ENCODE results near the gene RBP4.

Gene RBP4

DNA sequence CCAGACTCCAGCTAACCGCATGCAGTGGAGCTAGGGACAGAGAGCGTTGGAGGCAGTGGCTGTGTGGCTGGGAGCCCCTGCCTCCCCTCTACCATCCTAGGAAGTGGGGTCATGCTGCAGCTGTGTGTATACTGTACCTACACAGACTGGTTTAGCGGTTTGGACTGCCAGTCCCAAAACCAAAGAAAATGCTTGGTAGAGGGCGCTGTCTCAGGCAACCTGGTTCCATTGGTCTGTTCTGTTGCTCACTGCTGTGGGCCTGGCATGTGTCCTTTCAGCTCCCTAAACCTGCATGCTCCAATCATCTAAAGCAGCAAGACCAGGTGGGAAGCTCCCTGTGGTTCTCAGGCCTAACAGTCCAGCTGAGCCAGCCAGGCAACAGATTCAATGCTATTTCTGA is 4.5 kb downstream of the RBP4 start:
- no peak for TF ChIP-seq ZFX (IDR thresholded peaks at IDR 0.05)
- TF ChIP-seq, protein P1, sequence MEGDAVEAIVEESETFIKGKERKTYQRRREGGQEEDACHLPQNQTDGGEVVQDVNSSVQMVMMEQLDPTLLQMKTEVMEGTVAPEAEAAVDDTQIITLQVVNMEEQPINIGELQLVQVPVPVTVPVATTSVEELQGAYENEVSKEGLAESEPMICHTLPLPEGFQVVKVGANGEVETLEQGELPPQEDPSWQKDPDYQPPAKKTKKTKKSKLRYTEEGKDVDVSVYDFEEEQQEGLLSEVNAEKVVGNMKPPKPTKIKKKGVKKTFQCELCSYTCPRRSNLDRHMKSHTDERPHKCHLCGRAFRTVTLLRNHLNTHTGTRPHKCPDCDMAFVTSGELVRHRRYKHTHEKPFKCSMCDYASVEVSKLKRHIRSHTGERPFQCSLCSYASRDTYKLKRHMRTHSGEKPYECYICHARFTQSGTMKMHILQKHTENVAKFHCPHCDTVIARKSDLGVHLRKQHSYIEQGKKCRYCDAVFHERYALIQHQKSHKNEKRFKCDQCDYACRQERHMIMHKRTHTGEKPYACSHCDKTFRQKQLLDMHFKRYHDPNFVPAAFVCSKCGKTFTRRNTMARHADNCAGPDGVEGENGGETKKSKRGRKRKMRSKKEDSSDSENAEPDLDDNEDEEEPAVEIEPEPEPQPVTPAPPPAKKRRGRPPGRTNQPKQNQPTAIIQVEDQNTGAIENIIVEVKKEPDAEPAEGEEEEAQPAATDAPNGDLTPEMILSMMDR (conservative IDR thresholded peaks at IDR 0.05): no peak
- H3K27ac ChIP-seq: no peak overlapping the region

DNA sequence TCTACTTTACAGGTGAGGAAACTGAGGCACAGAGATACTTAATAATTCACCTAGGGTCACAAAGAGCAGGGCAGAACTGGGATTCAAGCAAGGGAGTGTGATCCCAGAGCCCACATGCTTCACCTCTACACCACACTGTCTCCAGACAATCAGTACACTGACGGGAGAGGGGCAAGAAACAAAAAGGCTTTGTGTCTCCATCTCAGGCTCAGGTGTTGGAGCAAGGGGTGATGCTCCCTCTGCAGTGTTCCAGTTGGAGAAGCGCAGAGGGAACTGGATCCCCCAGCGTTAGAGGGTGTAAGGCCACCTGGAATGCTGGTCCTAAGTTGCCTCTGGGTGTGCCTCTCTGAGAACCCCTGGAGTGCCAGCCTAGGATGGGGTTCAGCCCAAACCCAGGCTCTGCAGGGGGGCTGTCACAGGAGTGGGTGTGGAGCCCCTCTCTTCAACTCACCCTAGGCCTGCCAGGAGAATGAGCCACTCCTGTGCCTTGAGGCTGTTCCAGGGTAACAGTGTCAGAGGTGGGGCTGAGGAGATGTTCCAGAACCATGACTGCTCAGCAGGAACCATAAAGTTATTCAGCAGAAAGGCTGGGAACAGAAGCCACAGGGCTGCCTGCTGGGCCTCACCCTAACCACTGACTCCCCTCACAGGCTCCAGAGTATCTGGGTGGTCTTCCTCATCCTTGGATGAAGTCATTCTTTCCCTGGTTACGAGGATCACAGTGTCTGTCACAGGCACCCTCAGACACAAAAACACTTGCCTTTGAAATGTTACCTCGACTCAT is 5.5 kb downstream of the RBP4 start:
- TF ChIP-seq, protein P1 (conservative IDR thresholded peaks at IDR 0.05): no peak
- no peak for TF ChIP-seq ZFX (IDR thresholded peaks at IDR 0.05)
- no peak overlapping the region for H3K27ac ChIP-seq

DNA sequence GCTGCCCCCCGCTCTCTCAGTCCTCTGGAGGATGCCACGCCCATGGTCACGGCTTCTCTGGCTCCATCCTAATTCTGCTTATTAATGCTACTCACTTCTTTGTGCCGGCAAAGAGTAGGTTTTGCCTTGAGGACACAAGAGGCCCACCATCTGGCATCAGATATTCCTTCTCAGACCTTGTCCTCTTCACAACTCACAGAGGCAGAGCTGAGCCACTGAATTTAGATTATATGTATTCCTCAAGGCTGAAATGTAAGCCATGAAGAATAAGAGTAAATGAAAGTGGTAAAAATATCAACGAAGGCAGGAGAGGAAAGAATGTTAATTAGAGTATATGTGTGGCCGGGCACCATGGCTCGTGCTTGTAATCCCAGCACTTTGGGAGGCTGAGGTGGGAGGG is 6.5 kb downstream of the RBP4 start:
- H3K27ac ChIP-seq: no peak overlapping the region
- TF ChIP-seq ZFX (IDR thresholded peaks at IDR 0.05): no peak

DNA sequence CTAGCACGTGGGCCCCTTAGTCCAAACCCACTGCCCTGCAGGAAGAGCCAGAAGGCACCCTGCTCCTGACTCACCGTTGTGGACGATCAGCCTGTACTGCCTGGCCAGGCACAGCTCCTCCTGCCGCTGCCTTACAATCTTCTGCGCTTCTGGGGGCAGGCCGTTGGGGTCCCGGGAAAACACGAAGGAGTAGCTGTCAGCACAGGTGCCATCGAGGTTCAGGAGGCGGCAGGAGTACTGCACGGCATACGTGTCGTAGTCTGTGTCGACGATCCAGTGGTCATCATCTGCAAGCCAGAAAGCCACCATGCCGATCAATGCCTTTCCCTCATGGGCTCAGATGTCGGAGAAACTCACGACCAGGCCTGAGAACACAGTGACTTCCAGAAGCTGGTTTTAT is 7.3 kb downstream of the RBP4 start:
- TF ChIP-seq ZFX (IDR thresholded peaks at IDR 0.05): no peak
- TF ChIP-seq, protein P1 (conservative IDR thresholded peaks at IDR 0.05): no peak
- no peak overlapping the region for H3K27ac ChIP-seq

DNA sequence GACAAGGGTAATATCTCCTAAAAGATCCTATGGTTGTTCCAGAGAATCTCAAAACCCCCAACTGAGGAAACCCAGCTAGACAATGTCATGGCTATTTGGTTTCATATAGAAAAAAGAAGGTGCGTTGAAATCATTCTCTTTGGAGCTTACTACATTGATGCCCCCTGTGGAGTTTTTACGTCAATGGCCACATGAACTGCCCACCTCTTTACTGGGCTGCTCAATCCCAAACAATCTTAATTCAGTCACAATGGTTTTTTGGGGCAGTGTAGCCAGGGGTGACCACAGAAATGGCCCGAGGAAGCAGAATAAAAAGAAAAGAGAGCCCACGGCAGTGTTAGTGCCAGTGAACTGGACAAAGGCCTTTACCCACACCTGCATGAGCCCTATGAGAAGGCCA is 7.8 kb downstream of the RBP4 start:
- no peak overlapping the region for H3K27ac ChIP-seq
- TF ChIP-seq ZFX (IDR thresholded peaks at IDR 0.05): no peak
- TF ChIP-seq, protein P1 (conservative IDR thresholded peaks at IDR 0.05): no peak

DNA sequence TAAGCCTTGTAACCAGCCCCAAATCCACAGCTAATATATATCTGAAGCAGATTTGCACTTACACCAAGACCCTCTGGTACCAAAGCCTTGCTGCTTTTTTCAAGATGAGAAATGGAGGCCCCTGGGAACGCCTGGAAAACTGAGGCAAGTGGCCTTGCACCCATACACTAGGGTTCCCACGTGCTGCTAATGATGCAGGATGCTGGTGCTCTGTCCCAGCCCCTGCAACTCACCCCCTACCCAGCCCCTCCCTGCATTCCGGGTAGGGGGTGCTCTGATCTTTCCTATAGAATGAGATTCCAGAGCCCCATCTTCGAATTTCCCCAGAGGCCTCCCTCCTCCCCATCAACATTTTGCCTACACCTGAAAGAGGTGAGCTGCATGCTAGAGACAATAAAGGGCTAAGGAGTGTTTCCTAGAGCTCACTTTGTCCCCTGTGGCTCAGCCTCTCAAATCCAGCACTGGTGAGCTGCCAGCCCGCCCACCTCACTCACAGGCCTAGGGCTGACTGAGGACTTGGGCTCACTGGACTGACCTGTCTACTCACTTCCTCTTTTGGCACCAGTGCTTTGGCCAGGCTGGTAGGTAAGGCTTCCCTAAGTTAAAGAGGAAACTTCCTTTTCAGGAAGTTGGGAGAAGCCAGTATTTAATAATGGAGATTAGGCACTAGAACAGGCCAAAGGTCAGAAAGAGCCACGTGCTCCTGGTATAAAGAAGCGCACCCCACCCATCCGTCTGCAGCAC is 9.8 kb downstream of the RBP4 start:
- no peak for TF ChIP-seq ZFX (IDR thresholded peaks at IDR 0.05)
- TF ChIP-seq, protein P1 (conservative IDR thresholded peaks at IDR 0.05): no peak
- peak overlapping the region; percentile 17 for H3K27ac ChIP-seq

DNA sequence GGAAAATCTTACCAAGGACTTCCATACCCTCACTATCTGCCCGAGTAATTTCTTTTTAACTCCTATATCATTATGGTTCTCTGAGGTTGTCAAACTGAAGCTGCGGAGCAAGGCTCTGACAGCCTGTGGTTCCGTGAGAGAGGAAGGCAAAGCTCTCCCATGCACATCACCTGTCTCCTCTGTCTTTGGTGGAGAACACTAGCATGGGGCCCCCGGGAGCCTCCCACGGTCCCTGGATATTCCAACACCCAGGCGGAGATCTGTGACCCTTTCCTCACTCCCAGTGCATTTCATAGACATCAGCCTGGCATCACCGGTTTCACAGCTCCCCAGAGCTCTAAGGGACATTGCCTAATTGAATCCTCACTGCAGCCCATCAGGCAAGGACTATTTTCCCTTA is 10.4 kb downstream of the RBP4 start:
- no peak overlapping the region for H3K27ac ChIP-seq
- no peak for TF ChIP-seq ZFX (IDR thresholded peaks at IDR 0.05)
- TF ChIP-seq, protein P1 (conservative IDR thresholded peaks at IDR 0.05): no peak
